Measurements from ENCODE around the gene ANO3.

GRCh38 chr11:26554455-26554854 is 222.5 kb downstream of the ANO3 start:
- TF ChIP-seq CTCF (conservative IDR thresholded peaks at IDR 0.05; ENCODE audit: low read depth, low read length) (no peak), EZH2 (IDR thresholded peaks at IDR 0.05; ENCODE audit: low read length, unreplicated experiment) (no peak)

Data from PC-3 (cell line).